PC-9 (cell line): ENCODE data around the gene IFNAR1. TPM values are rescaled to one million over a fixed set of nuclear protein-coding genes. Genes with fewer than 3 reads are reported as not detected.

ENCODE experiments used
- BruUV-seq: library from RNA; stranded (reverse); fragments of 400-500 nt; replicated peaks from 2 replicates; lab custom pipeline; 2021; lab: Mats Ljungman, UMichigan
- CTCF ChIA-PET: fragments of 300-600 bp; sonication (Branson Sonifier 250); formaldehyde crosslinking; loops from one replicate; lab custom pipeline; 2022; ENCODE audit warnings: antibody characterized with exemption; lab: Charles Lee
- POLR2A ChIA-PET: fragments of 300-600 bp; sonication (Branson Sonifier 250); formaldehyde crosslinking; loops from one replicate; lab custom pipeline; 2022; ENCODE audit warnings: antibody characterized with exemption; ENCODE audit not compliant: unreplicated experiment; lab: Charles Lee
- DNase-seq, 2 experiments: peaks; one replicate each; pipeline versions ENCODE4 v3.0.0 to v3.0.0-alpha.2; 2015 to 2022; ENCODE audit warnings: mixed read lengths in 1 of 2
- H2AFZ ChIP-seq: fragments of 200-600 bp; sonication (generic); 2 replicates; pipeline ENCODE4 v1.8.1; 2017; ENCODE audit warnings: antibody characterized with exemption
- H3F3A ChIP-seq: fragments of 200-600 bp; sonication (generic); 2 replicates; pipeline ENCODE4 v1.8.1; 2017; ENCODE audit warnings: antibody characterized with exemption, mild to moderate bottlenecking, low read depth; ENCODE audit not compliant: insufficient read depth
- H3K27ac ChIP-seq: fragments of 200-600 bp; sonication (generic); 2 replicates; pipeline ENCODE4 v1.6.1; 2016; ENCODE audit warnings: mixed run types
- H3K27me3 ChIP-seq: fragments of 200-600 bp; sonication (generic); 2 replicates; pipeline ENCODE4 v1.6.1; 2016; ENCODE audit warnings: low read depth, mixed run types; ENCODE audit not compliant: insufficient read depth
- H3K36me3 ChIP-seq: fragments of 200-600 bp; sonication (generic); 2 replicates; pipeline ENCODE4 v1.6.1; 2016; ENCODE audit warnings: low read depth, mixed run types
- H3K4me1 ChIP-seq: fragments of 200-600 bp; sonication (generic); replicated peaks from 2 replicates; pipeline ENCODE4 v1.6.1; 2016; ENCODE audit warnings: mixed run types; ENCODE audit not compliant: insufficient read depth
- H3K4me2 ChIP-seq: fragments of 200-600 bp; sonication (generic); 2 replicates; pipeline ENCODE4 v1.6.1; 2017; ENCODE audit warnings: mixed run types
- H3K4me3 ChIP-seq: fragments of 200-600 bp; sonication (generic); 2 replicates; pipeline ENCODE4 v1.6.1; 2016; ENCODE audit warnings: mixed run types
- H3K79me2 ChIP-seq: fragments of 200-600 bp; sonication (generic); 2 replicates; pipeline ENCODE4 v1.6.1; 2017; ENCODE audit warnings: low read depth, mixed run types
- H3K9me2 ChIP-seq: fragments of 200-600 bp; sonication (generic); 2 replicates; pipeline ENCODE4 v1.8.1; 2017; ENCODE audit warnings: mild to moderate bottlenecking; ENCODE audit not compliant: insufficient read depth
- H3K9me3 ChIP-seq: fragments of 200-600 bp; sonication (generic); 2 replicates; pipeline ENCODE4 v1.8.1; 2016; ENCODE audit warnings: low read depth; ENCODE audit not compliant: insufficient read depth
- H4K20me1 ChIP-seq: fragments of 200-600 bp; sonication (generic); 2 replicates; pipeline ENCODE4 v1.8.1; 2017; ENCODE audit not compliant: insufficient read depth
- CTCF ChIP-seq: fragments of 200-600 bp; sonication (generic); conservative IDR thresholded peaks from 2 replicates; pipeline ENCODE4 v1.6.1; 2017; ENCODE audit warnings: mixed run types, antibody characterized with exemption, mild to moderate bottlenecking, moderate library complexity
- EZH2 ChIP-seq: fragments of 200-600 bp; sonication (generic); IDR thresholded peaks from 2 replicates; pipeline ENCODE4 v1.8.0; 2017; ENCODE audit warnings: antibody characterized with exemption, low read depth
- intact Hi-C: fragments of 100-400 bp; cut with micrococcal nuclease; formaldehyde crosslinking; loops from one replicate; pipeline ENCODE4 v1.10.0; 2022; ENCODE audit not compliant: unreplicated experiment
- total RNA-seq: library from RNA; stranded (reverse); gene quantifications from 2 replicates; pipeline ENCODE4 v1.2.3, GENCODE V29; 2021

The IFNAR1 gene
- total RNA-seq, 1 experiment from 2014 or later: 25.5 TPM

DNA sequence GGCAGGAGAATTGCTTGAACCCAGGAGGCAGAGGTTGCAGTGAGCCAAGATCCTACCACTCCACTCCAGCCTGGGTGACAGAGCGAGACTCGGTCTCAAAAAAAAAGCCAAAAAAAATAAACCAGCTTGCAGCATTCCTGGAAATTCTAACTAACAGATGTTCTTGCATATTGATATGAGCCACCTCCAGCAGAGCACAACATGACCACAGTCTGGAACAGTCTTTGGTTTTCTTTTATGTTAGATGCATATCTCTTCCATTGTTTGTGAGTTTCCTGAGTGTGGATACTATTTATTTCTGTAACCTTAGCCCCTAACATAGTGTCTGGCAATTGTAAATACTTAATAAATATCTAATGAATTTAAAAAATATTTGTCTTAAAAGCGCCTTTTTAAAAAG lies 23.9 kb downstream of the IFNAR1 start:
- H4K20me1 ChIP-seq: no peaks in the 10 kb centered on the region
- no peak overlapping the region for H3K27ac ChIP-seq
- no peaks in the 10 kb centered on the region for H3K9me2 ChIP-seq
- no peak overlapping the region for H3K4me3 ChIP-seq
- no TSS peak for BruUV-seq
- H3K4me2 ChIP-seq: no peak overlapping the region
- intact Hi-C loops: no loop called here
- H3K27me3 ChIP-seq: no peaks in the 10 kb centered on the region
- CTCF ChIA-PET: no interaction called here
- no peaks in the 10 kb centered on the region for H3K36me3 ChIP-seq
- no peaks in the 10 kb centered on the region for H3K4me1 ChIP-seq
- TF ChIP-seq EZH2: no peak
- TF ChIP-seq CTCF: no peak
- H3K9me3 ChIP-seq: no peaks in the 10 kb centered on the region
- H3F3A ChIP-seq: no peaks in the 10 kb centered on the region
- POLR2A ChIA-PET: no interaction called here
- no peak for DNase-seq
- no peak overlapping the region for H2AFZ ChIP-seq
- no peaks in the 10 kb centered on the region for H3K79me2 ChIP-seq

- CTCF ChIA-PET: interaction anchor here (0.6 kb wide), 1 partner anchor 26 kb away, joined by 3 read pairs; no protein-coding TSS in a partner anchor
- no TSS peak for BruUV-seq
- Histone ChIP-seq H4K20me1 (no peaks in the 10 kb centered on the region), H3K9me2 (no peaks in the 10 kb centered on the region), H3K9me3 (no peaks in the 10 kb centered on the region), H2AFZ (no peak overlapping the region), H3K36me3 (no peaks in the 10 kb centered on the region), H3K4me1 (no peaks in the 10 kb centered on the region), H3K4me2 (no peak overlapping the region), H3F3A (no peaks in the 10 kb centered on the region), H3K27me3 (no peaks in the 10 kb centered on the region), H3K27ac (no peak overlapping the region), H3K79me2 (no peaks in the 10 kb centered on the region), H3K4me3 (no peak overlapping the region)
- POLR2A ChIA-PET: no interaction called here
- intact Hi-C loops: no loop called here
- TF ChIP-seq CTCF (no peak), EZH2 (no peak)
- no peak for DNase-seq
Measured at GRCh38 chr21:33350676-33351075, 25.9 kb downstream of the IFNAR1 start.

DNA sequence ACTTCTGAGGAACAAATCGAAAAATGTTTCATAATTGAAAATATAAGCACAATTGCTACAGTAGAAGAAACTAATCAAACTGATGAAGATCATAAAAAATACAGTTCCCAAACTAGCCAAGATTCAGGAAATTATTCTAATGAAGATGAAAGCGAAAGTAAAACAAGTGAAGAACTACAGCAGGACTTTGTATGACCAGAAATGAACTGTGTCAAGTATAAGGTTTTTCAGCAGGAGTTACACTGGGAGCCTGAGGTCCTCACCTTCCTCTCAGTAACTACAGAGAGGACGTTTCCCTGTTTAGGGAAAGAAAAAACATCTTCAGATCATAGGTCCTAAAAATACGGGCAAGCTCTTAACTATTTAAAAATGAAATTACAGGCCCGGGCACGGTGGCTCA lies 30.6 kb downstream of the IFNAR1 start:
- H2AFZ ChIP-seq: no peak overlapping the region
- TF ChIP-seq CTCF (no peak), EZH2 (no peak)
- H3K27ac ChIP-seq: no peak overlapping the region
- no TSS peak for BruUV-seq
- no peaks in the 10 kb centered on the region for H3K79me2 ChIP-seq
- ChIA-PET POLR2A (no interaction called here), CTCF (interaction anchor here (0.6 kb wide), 1 partner anchor 121 kb away, joined by 3 read pairs; no protein-coding TSS in a partner anchor)
- H3K9me2 ChIP-seq: no peaks in the 10 kb centered on the region
- H3K4me2 ChIP-seq: no peak overlapping the region
- H3F3A ChIP-seq: peaks cover 4% of the 10 kb centered on the region; the same call in 1 of the 2 replicates
- H3K4me3 ChIP-seq: no peak overlapping the region
- H3K27me3 ChIP-seq: no peaks in the 10 kb centered on the region
- H4K20me1 ChIP-seq: no peaks in the 10 kb centered on the region
- H3K9me3 ChIP-seq: no peaks in the 10 kb centered on the region
- no peak for DNase-seq
- intact Hi-C loops: no loop called here
- no peaks in the 10 kb centered on the region for H3K4me1 ChIP-seq
- no peaks in the 10 kb centered on the region for H3K36me3 ChIP-seq
